GM23338 (cell line): ENCODE results near the gene CTBP2. TPM values are rescaled to one million over a fixed set of nuclear protein-coding genes. Genes with fewer than 3 reads are reported as not detected.

Experiments
- ATAC-seq: fragments of 200-7000 bp; cut with Tn5 transposase; 3 replicates; pipeline ENCODE4 v1.9.1; 2020
- DNase-seq: peaks from one replicate; pipeline ENCODE4 v3.0.0-alpha.2; 2015; ENCODE audit warnings: low spot score
- H2AFZ ChIP-seq: fragments of 200-600 bp; sonication (generic); 2 replicates; pipeline ENCODE4 v1.8.0; 2016; ENCODE audit warnings: antibody characterized with exemption, mild to moderate bottlenecking, moderate library complexity
- H3F3A ChIP-seq: fragments of 200-600 bp; sonication (generic); replicated peaks from 2 replicates; pipeline ENCODE4 v1.8.0; 2017; ENCODE audit warnings: antibody characterized with exemption, mixed run types, low read depth
- H3K27ac ChIP-seq: fragments of 200-600 bp; sonication (generic); 2 replicates; pipeline ENCODE4 v1.6.1; 2016; ENCODE audit warnings: low read depth
- H3K27me3 ChIP-seq: fragments of 200-600 bp; sonication (generic); 2 replicates; pipeline ENCODE4 v1.8.0; 2016; ENCODE audit warnings: mild to moderate bottlenecking, mixed run types, moderate library complexity; ENCODE audit not compliant: insufficient read depth
- H3K36me3 ChIP-seq: fragments of 200-600 bp; sonication (generic); 2 replicates; pipeline ENCODE4 v1.8.0; 2016; ENCODE audit warnings: mild to moderate bottlenecking; ENCODE audit not compliant: insufficient read depth
- H3K4me1 ChIP-seq: fragments of 200-600 bp; sonication (generic); 2 replicates; pipeline ENCODE4 v1.8.0; 2016; ENCODE audit warnings: mild to moderate bottlenecking, moderate library complexity; ENCODE audit not compliant: insufficient read depth
- H3K4me2 ChIP-seq: fragments of 200-600 bp; sonication (generic); 2 replicates; pipeline ENCODE4 v1.7.1; 2017; ENCODE audit warnings: mixed run types
- H3K4me3 ChIP-seq: fragments of 200-600 bp; sonication (generic); 2 replicates; pipeline ENCODE4 v1.6.1; 2016; ENCODE audit warnings: mixed run types
- H3K79me2 ChIP-seq: fragments of 200-600 bp; sonication (generic); replicated peaks from 2 replicates; pipeline ENCODE4 v1.8.0; 2017; ENCODE audit warnings: mild to moderate bottlenecking; ENCODE audit not compliant: insufficient read depth
- H3K9me2 ChIP-seq: fragments of 200-600 bp; sonication (generic); 2 replicates; pipeline ENCODE4 v1.8.0; 2017; ENCODE audit not compliant: insufficient read depth
- H4K20me1 ChIP-seq: fragments of 200-600 bp; sonication (generic); replicated peaks from 2 replicates; pipeline ENCODE4 v1.8.0; 2017; ENCODE audit warnings: mild to moderate bottlenecking; ENCODE audit not compliant: insufficient read depth
- H3K27ac Mint-ChIP-seq: 2 replicates; pipeline ENCODE4 v1.8.0; 2020; ENCODE audit warnings: inconsistent platforms, mild to moderate bottlenecking, moderate library complexity, mixed read lengths
- H3K27me3 Mint-ChIP-seq: 3 replicates; pipeline ENCODE4 v1.8.0; 2022; ENCODE audit warnings: low read depth, mild to moderate bottlenecking, moderate library complexity, mixed read lengths, inconsistent platforms; ENCODE audit not compliant: insufficient read depth, poor library complexity
- H3K36me3 Mint-ChIP-seq: 3 replicates; pipeline ENCODE4 v1.8.0; 2021; ENCODE audit warnings: low read depth, mild to moderate bottlenecking, inconsistent platforms, moderate library complexity, mixed read lengths
- H3K4me1 Mint-ChIP-seq: 3 replicates; pipeline ENCODE4 v1.8.0; 2020; ENCODE audit warnings: mild to moderate bottlenecking, inconsistent platforms, mixed read lengths
- H3K4me3 Mint-ChIP-seq: 3 replicates; pipeline ENCODE4 v1.8.0; 2021; ENCODE audit warnings: moderate library complexity, mild to moderate bottlenecking, inconsistent platforms, mixed read lengths
- H3K9me3 Mint-ChIP-seq: 3 replicates; pipeline ENCODE4 v1.8.0; 2020; ENCODE audit warnings: moderate library complexity, mild to moderate bottlenecking, inconsistent platforms, mixed read lengths
- EZH2 ChIP-seq: fragments of 200-600 bp; sonication (generic); IDR thresholded peaks from one replicate; pipeline ENCODE4 v1.8.0; 2017; ENCODE audit warnings: antibody characterized with exemption, mild to moderate bottlenecking, low read depth; ENCODE audit not compliant: unreplicated experiment
- EZH2phosphoT487 ChIP-seq: fragments of 200-600 bp; sonication (generic); IDR thresholded peaks from one replicate; pipeline ENCODE4 v1.8.1; 2018; ENCODE audit warnings: antibody characterized with exemption; ENCODE audit not compliant: unreplicated experiment
- JUNB ChIP-seq: IDR thresholded peaks from one replicate; pipeline ENCODE4 v1.6.1; 2016; ENCODE audit warnings: antibody characterized with exemption; ENCODE audit not compliant: unreplicated experiment
- NANOG ChIP-seq: IDR thresholded peaks from 2 replicates; pipeline ENCODE4 v1.6.1; 2016; ENCODE audit warnings: antibody characterized with exemption, borderline replicate concordance
- ZNF114 ChIP-seq: fragments of 250-450 bp; sonication (Bioruptor Pico); IDR thresholded peaks from 2 replicates; pipeline ENCODE4 v1.5.0; 2020; ENCODE audit warnings: mild to moderate bottlenecking, moderate library complexity
- ZNF331 ChIP-seq: fragments of 250-450 bp; sonication (Bioruptor Pico); IDR thresholded peaks from 2 replicates; pipeline ENCODE4 v1.5.0; 2020; ENCODE audit warnings: low read depth, mild to moderate bottlenecking, moderate library complexity
- ZNF462 ChIP-seq: fragments of 250-450 bp; sonication (Bioruptor Pico); IDR thresholded peaks from 2 replicates; pipeline ENCODE4 v1.5.0; 2020; ENCODE audit warnings: mild to moderate bottlenecking, moderate library complexity
- polyA plus RNA-seq: library from polyadenylated mRNA; unstranded; fragments of >200 nt; fragmentation: Nextera tagmentation; extraction: Ambion mirVana; gene quantifications from 2 replicates; pipeline ENCODE4 v1.2.1, GENCODE V29; 2016
- total RNA-seq: library from RNA; depleted of rRNA; stranded (reverse); fragments of >200 nt; shearing (Covaris generic); gene quantifications from 2 replicates; pipeline ENCODE4 v1.2.3, GENCODE V29; 2014
- TF ChIP-seq, protein P1 (sequence below), 2 experiments: fragments of 200-600 bp in 1 of 2; sonication (generic) in 1 of 2; conservative IDR thresholded peaks; 2 replicates each; pipeline versions ENCODE4 v1.5.1 to v1.6.1; 2016 to 2017; ENCODE audit warnings: antibody characterized with exemption in 2 of 2, low read depth in 2 of 2, mild to moderate bottlenecking in 2 of 2, moderate library complexity in 1 of 2

CTBP2 gene
- total and polyA plus RNA-seq, 2 experiments from 2014 or later = 133 to 265 TPM

GRCh38 chr10:125166658-125167057, 6.3 kb upstream of the CTBP2 start:
- no peaks in the 10 kb centered on the region for H4K20me1 ChIP-seq
- no peak for DNase-seq
- H3F3A ChIP-seq = peaks cover 8% of the 10 kb centered on the region
- TF ChIP-seq NANOG (no peak), ZNF462 (no peak), EZH2 (no peak), EZH2phosphoT487 (no peak), JUNB (no peak), ZNF114 (CRISPR knock-in tag) (no peak), ZNF331 (CRISPR knock-in tag) (no peak)
- TF ChIP-seq, protein P1, sequence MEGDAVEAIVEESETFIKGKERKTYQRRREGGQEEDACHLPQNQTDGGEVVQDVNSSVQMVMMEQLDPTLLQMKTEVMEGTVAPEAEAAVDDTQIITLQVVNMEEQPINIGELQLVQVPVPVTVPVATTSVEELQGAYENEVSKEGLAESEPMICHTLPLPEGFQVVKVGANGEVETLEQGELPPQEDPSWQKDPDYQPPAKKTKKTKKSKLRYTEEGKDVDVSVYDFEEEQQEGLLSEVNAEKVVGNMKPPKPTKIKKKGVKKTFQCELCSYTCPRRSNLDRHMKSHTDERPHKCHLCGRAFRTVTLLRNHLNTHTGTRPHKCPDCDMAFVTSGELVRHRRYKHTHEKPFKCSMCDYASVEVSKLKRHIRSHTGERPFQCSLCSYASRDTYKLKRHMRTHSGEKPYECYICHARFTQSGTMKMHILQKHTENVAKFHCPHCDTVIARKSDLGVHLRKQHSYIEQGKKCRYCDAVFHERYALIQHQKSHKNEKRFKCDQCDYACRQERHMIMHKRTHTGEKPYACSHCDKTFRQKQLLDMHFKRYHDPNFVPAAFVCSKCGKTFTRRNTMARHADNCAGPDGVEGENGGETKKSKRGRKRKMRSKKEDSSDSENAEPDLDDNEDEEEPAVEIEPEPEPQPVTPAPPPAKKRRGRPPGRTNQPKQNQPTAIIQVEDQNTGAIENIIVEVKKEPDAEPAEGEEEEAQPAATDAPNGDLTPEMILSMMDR (conservative IDR thresholded peaks at IDR 0.05; ENCODE audit: low read depth in 2 of 2) = no peak
- H3K27ac ChIP-seq = no peak overlapping the region
- no peaks in the 10 kb centered on the region; the same call in 2 of the 3 replicates for H3K9me3 Mint-ChIP-seq
- H3K4me1 Mint-ChIP-seq = peaks cover 19% of the 10 kb centered on the region
- 0 out of 2 replicates have a peak, but pooled peaks cover 15% of the 10 kb centered on the region for H3K79me2 ChIP-seq
- H3K9me2 ChIP-seq = no peaks in the 10 kb centered on the region
- H3K27me3 ChIP-seq = no peaks in the 10 kb centered on the region
- no peak overlapping the region for H3K4me2 ChIP-seq
- ATAC-seq = no peak
- no peak overlapping the region for H2AFZ ChIP-seq
- H3K4me3 ChIP-seq = no peak overlapping the region
- no peaks in the 10 kb centered on the region; the same call in 2 of the 3 replicates for H3K36me3 Mint-ChIP-seq
- H3K4me3 Mint-ChIP-seq = no peak overlapping the region
- peaks cover 18% of the 10 kb centered on the region for H3K4me1 ChIP-seq
- no peaks in the 10 kb centered on the region for H3K36me3 ChIP-seq
- H3K27ac Mint-ChIP-seq = no peak overlapping the region
- H3K27me3 Mint-ChIP-seq = peaks cover 8% of the 10 kb centered on the region
